ENCODE data around the gene MX1.

MX1 gene

DNA sequence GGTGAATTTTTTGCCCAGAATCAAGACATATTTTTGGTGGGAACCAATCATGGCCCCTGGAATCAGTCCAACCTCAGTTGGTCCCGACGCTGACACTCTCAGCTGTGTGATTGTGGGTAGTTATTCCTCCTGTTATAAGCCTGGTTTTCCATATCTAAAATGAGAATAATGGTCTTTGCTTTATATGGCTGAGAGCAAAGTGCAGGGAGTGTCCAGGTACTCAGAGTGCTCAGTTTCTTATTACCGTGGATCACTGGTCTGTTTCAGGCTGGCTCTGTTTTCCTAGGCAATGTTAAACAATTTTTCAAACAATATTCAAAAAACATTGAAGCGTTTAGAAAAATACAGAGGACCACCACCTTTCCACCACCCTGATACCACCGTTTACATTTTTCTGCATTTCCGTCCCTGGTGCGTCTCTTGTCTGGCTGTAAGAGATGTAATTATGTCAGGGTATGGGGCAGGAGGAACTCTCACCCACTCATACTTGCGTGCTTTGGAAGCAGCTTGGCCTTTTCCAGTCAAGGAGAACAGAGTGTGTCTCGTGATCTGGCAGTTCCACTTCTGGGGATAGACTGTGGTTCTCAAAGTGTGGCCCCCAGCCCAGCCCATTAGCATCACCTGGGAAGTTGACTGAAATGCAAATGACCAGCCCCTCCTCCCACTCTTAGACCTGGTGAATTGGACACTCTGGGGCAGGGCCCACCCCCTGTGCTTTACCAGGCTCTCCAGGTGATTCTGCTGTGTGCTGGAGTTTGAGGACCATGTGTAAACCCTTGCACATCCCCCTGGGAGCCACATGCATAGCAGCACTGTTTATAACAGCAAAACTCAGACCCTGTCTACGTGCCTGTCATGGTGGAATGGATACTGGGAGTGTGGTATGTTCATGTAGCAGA is 6.8 kb downstream of the MX1 start:
- DNase-seq (ENCODE audit: low read depth) = no peak

DNA sequence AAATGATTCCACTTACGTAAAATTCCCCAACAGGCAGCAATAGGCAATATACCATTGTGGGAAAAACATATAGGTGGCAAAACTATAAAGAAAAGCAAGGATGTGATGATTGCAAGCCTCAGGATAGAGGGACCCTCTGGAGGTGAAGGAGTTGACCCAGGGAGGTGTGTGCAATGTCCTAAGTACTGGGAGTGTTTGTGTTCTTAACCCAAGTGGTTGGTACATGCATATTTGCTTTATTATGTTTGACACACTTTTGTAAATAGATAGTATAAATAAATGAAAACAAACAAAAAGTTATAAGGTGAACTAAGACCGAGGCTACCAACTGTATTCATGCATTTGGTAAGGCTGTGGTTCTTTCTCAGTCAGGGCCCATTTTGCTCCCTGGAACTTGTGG is 7.5 kb downstream of the MX1 start:
- DNase-seq (ENCODE audit: low read depth) = no peak

GRCh38 chr21:41435706-41436105 is 9.7 kb downstream of the MX1 start:
- no peak for DNase-seq (ENCODE audit: low read depth)

- no peak for DNase-seq (ENCODE audit: low read depth)
Measured at GRCh38 chr21:41437729-41438128, 11.7 kb downstream of the MX1 start.

DNA sequence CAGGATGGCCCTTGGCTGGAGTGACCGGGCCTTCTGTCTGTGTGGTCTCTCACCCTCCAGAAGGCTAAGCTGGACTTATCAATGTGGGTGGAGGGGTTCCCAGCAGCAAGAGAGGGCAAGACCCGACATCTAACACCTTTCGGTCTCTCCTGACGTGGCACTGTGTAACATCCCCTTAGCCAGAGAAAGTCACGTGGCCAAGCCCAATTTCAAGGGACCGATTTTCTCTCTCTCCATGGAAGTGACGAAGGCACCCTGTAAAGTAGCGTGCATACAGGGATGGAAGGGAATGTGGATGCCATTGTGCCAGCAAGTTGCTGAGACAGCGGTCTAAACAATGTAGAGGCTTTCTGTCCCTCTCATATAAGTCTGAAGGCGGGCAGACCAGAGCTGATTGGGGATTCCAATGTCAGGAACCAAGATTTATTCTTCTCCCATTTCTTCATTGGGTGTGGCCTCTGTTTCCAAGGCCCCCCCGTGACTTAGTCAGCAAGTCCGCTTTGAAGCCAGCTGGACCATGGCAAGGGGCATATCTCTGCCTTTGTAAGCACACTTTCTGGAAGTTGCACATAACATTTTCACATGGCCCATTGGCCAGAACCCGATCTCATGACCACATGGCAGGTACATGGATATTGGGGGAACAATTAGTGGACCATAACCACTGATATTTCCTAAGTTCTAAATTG is 12.5 kb downstream of the MX1 start:
- no peak for DNase-seq (ENCODE audit: low read depth)

GRCh38 chr21:41439248-41439647 is 13.2 kb downstream of the MX1 start:
- no peak for DNase-seq (ENCODE audit: low read depth)

GRCh38 chr21:41441546-41441945 is 15.5 kb downstream of the MX1 start:
- no peak for DNase-seq (ENCODE audit: low read depth)

DNA sequence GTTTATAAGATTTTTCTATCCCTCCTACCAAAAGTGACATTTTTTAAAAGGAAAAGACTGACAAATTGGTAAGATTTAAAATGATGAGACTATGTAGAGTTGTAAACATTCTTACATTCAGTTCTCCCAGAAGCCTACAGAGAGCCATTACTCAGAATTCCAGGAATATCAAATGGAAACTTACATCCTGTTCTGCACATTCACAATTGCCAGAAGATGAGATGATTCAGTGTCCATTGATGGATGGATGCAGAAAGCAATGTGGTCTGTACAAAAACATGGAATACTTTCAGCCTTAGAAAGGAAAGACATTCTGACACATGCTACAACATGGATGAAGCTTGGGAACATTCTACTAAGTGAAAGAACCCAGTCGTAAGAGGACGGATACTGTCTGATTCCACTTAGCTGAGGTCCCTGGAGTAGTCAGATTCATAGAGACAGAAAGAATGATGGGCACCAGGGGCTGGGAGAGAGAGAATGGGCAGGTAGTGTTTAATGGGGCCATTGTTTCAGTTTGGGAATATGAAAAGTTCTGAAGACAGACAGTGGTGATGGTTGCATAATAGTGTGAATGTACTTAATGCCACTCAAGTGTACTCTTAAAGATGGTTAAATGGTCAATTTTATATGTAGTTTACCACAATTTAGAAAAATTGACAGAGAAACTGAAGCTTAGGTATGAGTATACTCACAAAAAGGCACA is 16.6 kb downstream of the MX1 start:
- no peak for DNase-seq (ENCODE audit: low read depth)

GRCh38 chr21:41443562-41443961 is 17.5 kb downstream of the MX1 start:
- no peak for DNase-seq (ENCODE audit: low read depth)

- no peak for DNase-seq (ENCODE audit: low read depth)
Measured at GRCh38 chr21:41444703-41445464, 18.8 kb downstream of the MX1 start.

GRCh38 chr21:41445465-41445862 is 19.4 kb downstream of the MX1 start:
- no peak for DNase-seq (ENCODE audit: low read depth)

DNA sequence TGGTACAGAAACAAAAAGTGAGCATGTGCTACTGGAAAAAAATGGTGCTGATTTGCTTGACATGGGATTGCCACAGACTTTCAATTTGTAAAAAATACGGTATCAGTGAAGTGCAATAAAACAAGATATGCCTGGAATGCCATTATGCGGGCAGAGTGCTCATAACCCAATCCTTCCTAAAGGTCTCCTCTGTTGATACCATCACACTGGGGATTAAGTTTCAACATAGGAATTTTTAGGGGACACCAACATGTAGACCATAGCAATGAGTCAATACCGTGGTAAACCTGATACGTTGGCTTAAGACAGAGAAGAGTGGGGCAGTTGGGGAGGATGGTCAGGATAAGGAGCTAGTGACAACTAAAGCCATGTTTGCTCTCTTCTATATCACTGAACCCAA is 20.5 kb downstream of the MX1 start:
- DNase-seq (ENCODE audit: low read depth) = no peak

DNA sequence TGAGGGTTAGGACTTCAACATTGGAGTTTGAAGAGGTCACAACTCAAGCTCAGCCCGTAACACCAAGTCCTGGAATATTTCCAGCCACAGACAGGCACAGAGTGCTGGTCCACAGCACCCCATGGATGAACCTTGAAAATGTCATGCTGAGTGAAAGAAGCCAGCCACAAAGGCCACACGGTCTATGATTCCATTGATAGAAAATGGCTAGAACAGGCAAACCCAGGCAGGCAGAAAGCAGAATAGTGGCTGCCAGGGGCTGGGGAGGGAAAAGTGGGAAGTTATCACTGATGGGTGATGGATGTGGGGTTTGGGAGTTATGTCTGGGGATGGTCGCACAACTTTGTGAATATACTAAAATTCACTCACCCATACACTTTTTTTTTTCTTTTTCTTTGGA is 21.3 kb downstream of the MX1 start:
- no peak for DNase-seq (ENCODE audit: low read depth)

- no peak for DNase-seq (ENCODE audit: low read depth)
Measured at GRCh38 chr21:41449613-41450012, 23.6 kb downstream of the MX1 start.

DNA sequence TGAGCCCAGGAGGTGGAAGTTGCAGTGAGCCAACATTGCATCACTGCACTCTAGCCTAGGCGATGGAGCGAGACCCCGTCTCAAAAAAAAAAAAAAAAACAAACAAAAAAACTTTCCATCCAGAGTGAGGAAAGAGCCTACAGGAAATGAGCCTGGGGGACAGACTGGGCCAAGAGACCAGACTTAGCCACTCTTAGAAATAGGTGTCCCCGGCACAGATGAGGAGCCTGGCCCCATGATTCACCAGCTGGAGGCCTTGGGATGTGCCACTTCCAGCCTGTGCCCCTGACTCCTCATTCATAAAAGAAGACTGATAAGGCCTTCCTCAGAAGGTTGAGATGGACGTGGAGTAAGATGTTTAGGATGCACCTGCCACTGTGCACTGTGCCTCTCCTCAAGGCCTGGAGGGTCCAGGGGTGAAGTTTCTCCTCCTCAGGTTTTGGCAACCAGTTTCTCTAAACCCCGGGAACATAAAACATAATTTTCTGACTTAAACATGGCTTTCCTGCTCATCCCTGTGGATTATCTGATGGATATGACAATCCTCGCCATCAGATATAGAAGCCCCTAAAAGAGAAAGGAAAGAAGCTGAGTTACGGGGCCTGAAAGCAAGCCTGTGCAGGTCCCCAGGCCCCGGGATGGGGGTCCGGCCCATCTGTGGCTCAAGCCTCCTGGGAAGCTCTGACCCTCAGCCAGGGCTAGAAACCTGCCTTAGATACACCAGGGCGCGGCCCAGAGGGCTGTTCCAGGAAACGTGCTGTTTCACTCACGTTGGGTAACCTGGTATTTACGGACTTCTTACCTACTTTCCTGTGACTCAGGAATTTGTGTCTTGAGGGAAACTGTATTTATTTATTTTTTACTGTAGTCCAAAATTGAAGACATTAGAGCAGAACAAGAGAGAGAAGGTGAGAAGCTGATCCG is 26.0 kb downstream of the MX1 start:
- DNase-seq (ENCODE audit: low read depth) = no peak

DNA sequence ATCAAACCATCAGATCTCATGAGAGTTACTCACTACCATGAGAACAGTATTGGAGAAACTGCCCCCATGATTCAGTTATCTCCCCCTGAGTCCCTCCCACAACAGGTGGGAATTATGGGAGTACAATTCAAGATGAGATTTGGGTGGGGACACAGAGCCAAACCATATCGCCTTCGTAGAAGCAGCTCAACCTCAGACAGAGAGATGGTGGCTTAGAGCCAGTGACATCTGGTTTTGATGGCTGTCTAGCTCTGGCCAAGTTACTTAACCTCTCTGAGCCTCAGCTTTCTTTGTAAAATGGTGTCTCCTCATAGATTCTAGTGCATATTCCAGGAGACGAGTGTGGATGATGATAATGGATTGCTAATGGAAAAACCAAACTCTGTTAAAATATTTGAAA is 27.2 kb downstream of the MX1 start:
- no peak for DNase-seq (ENCODE audit: low read depth)

GRCh38 chr21:41453761-41454160 is 27.7 kb downstream of the MX1 start:
- DNase-seq (ENCODE audit: low read depth) = no peak

- DNase-seq (ENCODE audit: low read depth) = no peak
Measured at GRCh38 chr21:41458121-41458520, 32.1 kb downstream of the MX1 start.

GRCh38 chr21:41458559-41458958 is 32.5 kb downstream of the MX1 start:
- no peak for DNase-seq (ENCODE audit: low read depth)

DNA sequence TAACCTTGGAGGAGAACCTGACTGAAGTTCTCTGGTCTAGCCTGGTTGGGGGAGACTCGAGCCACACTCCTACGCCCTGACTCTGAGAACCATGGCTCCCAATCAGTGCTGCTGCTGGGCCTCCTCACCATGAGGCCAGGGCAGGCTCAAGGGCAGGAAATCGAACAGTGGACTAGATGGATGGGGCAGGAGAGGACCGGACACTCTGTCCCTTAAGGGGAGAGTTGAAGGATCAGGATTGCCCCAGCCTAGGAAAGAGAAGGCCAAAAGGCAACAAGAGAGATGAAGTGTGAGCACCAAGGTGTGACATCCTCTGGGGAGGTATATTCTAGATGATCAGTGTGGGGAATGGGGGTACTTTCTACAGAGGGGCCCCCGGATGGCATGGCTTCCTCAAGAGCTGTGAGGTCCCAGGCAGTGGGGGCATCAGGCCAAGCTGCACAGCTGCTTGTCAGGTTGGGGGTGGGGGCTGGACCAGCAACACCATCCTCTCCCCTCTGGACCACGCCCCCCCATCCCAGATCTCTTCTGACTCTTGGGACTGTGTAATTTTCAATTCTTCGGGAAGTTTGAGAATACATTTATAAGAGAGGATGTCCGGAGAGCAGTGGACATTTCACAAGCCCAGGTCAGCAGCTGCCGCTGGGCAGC is 34.0 kb downstream of the MX1 start:
- DNase-seq (ENCODE audit: low read depth) = no peak
